HG03571 (cell line): ENCODE data around the gene RIC3.

Experiments
- ATAC-seq: cut with Tn5 transposase; IDR thresholded peaks from one replicate; pipeline ENCODE4 v1.9.1; 2021; ENCODE audit not compliant: unreplicated experiment

RIC3 gene, protein sequence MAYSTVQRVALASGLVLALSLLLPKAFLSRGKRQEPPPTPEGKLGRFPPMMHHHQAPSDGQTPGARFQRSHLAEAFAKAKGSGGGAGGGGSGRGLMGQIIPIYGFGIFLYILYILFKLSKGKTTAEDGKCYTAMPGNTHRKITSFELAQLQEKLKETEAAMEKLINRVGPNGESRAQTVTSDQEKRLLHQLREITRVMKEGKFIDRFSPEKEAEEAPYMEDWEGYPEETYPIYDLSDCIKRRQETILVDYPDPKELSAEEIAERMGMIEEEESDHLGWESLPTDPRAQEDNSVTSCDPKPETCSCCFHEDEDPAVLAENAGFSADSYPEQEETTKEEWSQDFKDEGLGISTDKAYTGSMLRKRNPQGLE

DNA sequence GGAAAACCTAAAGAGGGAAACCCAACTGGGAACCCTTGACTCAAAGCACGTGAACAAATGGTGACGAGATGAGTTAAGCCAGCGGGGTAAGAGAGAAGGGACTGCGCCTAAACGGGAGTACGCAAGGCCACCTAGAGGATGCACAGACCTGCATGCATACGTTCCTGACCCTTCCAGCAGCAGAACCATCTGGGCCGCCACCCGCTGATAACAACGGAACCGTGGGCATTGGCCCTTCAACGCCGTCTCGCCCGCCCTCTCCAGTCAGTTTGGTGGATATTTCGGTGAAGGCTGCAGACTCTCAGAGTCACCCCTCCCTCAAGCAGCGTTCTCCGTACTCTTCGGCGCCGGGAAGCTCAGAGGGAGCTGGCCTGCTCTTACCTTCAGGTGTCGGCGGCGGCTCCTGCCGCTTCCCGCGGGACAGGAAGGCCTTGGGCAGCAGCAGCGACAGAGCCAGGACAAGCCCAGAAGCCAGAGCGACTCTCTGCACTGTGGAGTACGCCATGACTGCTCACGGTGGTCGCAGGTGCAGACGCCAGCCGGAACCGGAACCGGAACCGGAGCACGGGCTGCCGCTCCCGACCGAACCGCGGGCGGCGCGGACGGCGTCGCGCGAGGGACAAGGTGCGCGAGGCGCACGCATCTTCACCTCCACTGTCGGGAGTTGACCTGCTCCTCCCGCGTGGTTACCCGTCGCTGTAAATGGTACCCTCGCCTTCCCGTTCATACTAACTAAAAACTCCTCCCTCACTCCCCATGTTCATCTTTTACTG, at the start of gene RIC3:
RIC3 (minus strand) TSS at position 541 of the 773 bp plus-strand sequence; CDS start at position 505, 36 bp downstream.
- ATAC-seq, result peak; percentile 47

DNA sequence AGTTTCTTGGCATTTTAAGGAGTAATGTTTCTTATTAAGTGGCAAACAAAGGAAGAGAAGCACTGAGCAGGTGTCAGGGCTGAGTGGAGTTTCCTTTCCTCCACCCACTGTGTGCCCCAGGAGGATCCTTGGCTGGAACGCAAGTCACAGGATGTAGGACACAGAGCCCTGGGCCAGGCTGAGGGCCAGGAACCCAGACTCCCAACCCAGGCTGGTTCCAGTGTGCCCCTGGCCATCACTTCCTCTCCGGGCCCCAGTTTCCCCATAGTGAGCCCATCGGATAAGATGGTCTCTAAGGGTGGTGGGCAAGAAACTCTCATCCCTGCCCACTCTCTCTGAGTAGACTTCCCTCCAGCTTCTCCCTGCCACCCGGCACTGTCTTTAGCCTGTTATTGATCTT, 49.6 kb upstream of the RIC3 start:
- ATAC-seq, result no peak

DNA sequence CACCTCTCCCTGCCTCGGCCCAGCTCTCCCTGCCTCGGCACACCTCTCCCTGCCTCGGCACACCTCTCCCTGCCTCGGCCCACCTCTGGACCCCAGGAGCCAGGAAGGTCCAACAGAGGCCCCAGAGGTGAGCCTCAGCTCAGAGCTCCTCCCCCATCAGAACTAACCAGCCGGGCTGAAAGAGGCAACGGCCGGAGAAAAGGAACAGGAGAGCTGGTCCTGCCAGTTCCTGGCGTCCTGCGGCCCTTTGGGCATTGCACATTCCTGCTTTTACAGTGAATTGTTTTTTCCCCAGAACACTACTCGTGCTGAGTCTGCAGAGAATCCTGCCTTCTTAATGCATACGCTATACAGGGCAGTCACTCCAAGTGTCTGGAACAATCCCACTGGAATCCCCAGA, 49.1 kb upstream of the RIC3 start:
- ATAC-seq, result no peak

DNA sequence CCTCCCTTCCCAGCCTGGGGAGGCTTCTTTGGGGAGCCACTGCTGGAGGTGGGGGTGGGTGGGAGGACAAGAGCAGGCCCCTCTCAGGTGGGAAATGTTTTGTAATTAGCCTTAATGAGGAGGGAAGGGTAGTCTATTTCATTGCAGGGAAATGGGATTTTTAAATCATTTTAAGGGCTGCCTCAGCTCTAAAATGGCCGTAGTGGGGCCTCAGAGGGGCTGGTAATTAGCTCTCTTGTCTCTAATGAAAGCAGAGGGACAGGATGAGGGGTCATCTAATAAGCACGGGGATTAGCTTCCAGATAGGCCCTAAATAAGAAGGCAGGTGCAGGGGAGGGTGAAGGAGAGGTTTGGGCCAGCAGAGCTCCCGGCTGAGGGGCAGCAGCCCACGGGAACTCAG, 48.3 kb upstream of the RIC3 start:
- no peak for ATAC-seq

DNA sequence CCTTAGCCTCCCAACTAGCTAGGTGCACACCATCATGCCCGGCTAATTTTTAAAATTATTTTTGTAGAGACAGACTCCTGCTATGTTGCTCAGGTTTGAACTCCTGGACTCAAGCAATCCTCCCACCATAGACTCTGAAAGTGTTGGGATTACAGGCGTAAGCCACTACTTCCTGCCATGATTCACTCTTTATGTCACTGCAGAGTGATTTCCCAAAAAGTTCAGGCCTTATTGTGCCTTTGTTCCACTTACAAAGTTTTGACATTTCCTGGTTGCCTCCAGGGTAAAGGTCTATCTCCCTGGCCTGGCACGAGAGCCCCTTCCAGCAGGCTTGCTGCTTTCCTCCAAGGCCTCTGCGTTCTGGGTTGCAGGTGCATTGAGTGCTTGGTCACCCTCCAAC, 44.6 kb upstream of the RIC3 start:
- ATAC-seq, result no peak

DNA sequence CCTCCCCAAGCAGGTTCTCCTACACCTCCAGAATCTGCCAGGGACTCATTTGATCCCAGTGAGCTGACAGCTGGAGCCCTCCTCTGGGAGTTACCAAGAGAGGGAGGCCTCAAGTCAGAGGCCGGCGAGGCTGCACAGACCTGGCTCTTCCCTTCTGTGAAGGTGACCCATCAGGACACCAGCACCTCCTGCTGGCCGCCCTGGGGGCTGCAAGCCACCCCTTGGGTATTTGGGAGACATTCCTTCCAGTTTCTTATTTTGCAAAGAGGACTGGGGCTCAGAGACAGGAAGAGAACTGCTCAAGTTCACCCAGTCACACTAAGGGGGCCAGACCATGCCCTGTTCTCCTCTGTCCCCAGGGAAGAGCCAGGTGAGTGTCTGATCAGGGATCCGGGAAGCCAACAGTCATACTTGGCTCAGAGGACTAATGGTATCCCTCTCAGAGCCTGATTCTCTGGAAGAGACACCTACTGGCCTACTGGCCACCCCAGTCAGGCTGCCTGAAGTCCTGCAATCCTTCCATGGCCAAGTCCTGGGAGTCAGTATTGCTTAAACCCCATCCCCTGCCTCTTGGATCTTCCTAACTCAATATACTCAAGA, 40.5 kb upstream of the RIC3 start:
- ATAC-seq, result no peak

DNA sequence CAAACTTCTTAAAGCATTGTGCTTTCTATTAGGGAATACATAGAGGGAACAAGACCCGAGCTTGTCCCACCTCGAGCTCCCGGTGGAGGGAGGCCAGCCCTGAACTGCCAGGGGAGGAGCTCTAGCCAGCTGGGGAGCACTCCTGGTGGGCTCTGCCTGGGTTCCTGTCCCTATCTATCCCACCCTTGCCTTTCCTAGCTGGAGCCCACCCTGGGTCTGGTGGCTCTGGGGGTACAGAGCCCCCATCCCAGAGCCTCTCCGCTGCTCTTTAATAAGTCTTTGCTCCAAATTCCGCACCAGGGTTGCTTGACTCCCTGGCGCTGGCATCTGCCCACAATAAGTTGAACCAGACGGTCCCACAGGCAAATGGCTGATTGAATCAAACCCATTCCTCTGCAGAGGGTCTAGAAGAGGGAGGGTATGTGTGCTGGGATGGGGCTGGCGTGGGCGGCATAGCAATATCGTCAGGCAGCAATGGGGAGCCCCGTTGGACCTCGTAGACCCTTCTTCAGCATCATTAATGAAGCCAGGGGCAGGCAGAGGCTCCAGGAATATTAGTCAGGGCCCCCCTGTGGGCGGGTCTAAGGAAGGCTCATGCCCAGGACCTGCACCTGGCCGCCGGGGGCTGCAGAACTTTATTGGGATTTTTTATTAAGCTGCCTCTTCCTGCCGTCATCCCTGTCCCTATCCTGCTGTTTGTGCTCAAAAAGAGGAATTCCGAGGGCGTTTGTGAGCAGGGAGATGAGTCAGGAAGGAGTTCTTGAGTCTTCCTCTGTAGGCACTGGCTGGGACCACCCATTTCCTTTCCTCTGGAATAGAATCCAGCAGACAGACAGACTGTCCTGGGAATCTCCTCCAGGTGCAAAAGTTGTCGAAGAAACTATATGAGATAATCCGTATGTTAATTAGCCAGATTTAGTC, 38.5 kb upstream of the RIC3 start:
- no peak for ATAC-seq

DNA sequence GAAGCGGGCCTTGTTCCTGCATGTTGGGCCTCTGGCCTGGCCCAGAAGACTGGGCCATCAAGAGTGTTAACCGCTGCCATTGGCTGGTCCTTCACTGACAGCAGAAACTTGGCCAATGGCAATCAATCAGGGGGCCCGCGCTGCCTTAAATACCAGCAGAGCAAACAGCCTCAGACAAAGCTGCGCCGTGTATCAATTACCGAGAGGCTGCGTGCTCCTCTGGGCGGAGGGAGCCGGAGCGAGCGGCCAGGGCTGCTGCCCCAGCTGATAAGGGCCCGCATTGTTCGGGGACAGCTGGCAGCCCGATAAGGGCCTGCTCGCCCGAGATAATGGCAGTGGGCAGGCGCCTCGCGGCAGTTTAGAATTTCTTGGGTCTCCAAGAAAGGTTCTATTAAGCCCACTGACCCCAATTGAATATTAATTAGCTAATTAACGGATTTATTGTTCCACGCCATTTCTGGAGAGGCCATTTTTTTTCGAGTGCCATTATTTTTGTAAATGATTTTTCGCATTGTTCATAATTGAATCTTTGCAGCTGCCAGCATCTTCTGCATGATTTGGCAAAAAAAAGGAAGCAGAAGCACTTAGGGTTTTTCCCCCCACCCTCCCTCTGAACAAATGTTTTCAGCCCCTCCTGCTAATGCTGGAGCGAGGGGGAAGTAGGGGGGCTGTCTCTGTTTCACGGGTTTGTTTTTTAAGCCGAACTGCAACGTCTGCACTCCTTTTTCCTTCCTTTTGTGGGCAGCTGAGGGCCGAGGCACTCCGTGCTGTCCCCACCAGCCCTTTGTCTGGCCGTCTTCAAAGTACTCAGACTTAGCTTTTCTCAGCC, 37.6 kb upstream of the RIC3 start:
- ATAC-seq, result no peak

DNA sequence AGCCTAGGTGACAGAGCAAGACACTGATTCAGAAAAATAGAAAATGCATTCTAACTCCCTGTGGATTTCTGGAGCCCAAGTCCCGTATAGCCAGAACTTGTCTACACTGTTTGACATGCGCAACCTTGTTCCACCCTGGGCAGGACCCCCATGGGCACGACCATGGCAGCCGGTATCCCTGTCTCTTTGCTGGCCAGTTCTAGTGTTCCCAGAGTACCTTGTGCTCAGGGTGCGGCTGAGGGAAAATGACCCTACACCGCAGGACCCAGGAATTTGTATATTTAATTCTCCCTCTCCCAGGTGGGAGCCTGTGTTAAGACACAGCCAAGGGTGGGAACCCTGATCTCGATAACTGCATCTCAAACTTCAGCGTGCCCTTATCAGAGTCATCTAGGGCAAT, 36.7 kb upstream of the RIC3 start:
- no peak for ATAC-seq

DNA sequence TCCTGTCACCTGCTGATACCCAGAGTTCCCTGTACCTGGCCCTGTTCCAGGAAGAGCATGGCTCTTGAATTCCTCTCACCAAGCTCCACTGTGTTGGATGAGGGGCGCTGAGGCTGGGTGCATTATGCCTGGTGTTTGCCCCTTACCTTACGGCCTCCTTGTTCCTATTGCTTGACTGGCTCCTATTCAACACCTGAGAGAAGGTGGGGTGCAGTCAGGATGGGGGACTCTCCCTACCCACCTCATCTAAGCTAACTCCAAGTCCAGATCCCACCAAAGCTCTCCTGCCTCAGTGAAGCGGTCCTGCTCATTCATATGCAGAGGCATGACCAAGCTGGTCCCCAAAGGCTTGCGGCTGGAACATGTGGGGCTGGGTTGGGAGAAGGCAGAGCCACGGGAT, 35.8 kb upstream of the RIC3 start:
- no peak for ATAC-seq

DNA sequence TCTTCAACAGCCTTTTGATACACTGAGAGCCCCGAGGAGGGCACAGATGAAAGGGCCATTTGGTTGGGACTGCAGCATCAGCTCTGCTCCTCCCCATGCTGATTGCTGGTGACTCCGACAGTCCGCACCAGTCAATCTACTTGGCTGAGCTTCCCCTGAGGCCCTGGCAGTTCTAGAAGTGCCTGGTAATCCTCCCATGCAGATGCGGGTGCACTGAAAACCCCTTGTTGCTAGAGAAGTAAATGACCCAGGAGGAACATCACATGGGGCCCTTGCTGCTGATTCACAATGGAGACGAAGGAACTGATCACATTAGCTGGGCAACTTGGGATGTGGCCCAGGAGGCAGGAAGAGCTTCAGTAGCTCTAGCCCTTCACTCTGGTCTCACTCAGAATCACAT, 35.2 kb upstream of the RIC3 start:
- no peak for ATAC-seq

DNA sequence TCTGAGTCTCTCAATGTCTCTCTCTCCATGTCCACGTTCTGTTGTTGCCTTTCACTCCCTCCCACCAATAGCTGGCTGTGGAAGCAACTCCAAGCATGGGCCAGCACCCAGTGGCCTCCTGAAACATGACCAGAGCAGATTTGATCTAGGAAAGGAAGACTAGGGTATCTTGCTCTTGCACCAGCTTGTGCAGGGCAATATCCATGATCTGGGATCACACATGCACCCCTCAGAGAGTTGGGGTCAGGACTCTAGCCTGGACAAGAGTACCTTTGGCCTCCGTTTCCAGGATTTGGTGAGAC, 34.5 kb upstream of the RIC3 start:
- ATAC-seq, result no peak

DNA sequence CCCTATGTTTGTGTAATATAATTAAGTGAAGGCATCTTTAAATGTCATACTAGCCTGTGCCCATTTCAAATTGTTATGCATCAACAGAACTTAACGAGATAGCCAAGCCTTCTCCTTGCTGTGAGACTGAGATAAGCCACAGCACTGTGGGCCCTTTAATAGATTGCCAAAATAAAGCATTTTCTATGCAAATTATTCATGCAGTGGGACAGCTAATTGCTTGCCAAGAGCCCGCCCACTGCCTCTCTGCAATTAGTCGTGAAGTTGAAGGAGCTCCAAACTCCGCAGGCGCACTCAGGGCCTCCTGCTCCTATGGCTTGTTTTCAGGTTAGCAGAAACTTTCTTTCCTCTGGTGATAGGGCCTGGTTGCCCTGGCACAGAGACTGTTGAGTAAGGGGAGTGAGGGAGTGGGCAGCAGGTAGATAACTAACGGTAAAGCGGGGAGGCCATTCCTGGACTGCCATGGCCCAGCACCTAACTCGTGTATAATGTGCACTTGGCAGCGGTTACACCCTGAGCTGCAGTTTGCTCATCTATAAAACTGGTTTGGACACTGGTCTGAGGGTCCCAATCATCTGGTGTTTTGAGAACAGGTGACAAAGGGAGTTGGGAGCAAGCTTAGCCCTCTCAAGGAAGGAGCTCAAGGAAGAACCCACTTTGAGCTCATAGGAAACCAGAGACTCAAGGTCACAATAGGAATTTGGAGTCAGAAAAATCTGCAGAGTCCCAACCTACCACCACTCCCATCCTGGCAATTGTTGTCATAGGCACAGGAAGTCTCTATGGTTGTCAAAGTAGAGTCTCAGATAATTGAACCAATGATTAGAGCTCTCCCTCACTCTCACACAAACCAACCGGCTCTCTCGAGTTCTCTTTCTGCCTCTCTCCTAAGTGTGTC, 33.9 kb upstream of the RIC3 start:
- ATAC-seq, result no peak

DNA sequence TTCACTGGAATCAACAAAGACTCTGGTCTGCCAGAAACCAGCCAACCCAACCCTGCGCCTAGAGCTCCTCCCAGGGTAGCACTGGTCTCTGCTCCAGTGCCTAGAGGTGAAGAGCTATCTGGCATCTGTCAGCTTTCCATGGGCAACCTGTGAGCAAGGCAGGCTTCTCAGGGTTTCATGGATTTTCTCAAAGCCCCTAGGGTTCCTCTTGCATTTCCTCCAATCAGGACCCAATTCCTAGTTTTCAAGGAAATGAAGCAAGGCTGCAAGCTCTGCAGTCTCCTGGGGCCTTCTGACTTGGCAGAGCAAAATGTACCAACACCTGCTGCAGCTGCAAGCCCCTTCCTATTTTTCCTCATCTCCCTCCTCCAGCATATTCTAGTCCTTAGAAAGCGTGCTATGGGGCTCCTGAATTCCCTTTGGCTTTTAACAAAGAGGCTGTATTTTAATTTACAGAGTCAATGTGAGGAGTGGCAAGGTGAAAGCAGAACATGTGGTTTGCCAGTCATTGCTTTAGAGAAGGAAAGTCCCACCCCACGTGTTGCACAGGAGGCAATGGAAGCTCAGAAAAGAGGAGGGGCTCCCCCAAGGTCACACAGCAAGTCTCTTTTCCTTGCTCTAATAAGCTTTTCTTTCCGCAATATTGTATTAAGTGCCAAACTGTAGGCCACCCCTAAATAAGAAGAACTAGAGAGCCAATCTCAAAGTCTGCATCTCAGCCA, 33.0 kb upstream of the RIC3 start:
- ATAC-seq, result peak; percentile 55

DNA sequence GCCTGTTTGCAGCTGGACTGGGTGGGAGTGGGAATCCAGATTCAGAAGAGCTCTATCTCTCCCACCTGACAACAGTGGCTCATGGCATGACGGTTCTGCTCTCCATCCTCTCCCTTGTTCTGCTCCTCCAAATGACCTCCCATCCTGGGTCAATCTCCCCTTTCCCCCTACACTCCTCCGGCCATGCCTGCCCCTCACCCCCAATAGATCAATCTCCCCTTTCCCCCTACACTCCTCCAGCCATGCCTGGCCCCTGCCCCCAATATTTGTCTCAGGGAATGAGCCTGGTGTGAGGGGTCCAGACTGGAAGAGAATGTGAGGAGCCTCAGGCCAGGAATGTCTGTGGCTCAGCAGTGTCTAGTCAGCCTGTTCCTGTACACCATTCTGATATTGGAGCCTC, 30.9 kb upstream of the RIC3 start:
- ATAC-seq, result no peak

DNA sequence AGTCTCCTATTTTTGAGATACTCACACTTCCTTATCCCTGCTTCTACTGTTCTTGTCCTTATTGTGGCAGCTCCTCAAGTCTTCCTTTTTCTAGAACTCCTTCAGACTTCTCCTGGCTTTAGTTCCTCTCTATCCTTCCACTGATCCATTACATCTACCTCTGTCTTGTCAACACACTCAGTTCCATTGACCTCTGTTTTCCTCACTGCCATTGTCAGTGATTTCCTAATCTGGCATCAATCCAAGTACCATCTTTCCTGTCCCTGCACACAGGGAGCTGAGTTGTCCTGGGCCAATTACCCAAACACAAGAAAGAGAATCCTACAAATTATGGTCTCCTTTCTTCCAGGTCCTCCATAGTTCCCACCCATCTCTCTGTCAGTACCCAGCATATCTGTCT, 27.9 kb upstream of the RIC3 start:
- no peak for ATAC-seq

DNA sequence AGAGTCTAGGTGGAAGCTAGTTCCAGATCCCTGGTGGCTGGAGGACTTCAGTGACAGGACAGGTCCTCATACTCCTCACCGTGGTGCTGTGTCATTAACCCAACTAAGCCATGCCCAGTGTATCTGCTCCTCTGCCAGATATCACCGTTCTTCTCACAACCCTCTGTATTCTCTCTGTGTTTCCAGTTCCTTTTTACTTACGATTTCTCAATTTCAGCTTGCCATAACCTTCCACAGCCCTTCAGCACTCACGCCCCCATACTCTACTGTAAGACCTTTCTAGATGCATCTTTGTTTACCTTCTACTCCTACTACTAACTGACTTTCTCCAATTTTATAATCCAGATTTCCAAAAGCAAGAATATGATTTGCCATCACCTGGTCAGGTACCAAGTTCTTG, 26.1 kb upstream of the RIC3 start:
- ATAC-seq, result no peak

DNA sequence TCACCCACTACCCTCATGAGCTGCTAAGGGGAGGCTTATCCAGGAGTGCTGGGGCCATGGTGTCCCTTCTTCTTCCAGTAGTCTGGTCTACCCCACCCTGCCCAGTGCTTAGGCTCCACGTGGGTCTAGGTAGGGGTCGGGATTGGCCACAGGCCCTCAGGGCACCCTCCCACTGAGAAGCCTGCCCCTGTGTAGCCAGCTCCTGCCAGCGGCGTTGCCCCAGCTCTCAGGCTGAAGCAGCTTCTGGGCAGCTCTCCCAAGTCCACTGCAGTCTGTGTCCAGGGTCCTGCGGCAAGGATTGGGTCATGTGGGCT, 24.0 kb upstream of the RIC3 start:
- no peak for ATAC-seq
